Measurements from ENCODE around the gene VPS18.

DNA sequence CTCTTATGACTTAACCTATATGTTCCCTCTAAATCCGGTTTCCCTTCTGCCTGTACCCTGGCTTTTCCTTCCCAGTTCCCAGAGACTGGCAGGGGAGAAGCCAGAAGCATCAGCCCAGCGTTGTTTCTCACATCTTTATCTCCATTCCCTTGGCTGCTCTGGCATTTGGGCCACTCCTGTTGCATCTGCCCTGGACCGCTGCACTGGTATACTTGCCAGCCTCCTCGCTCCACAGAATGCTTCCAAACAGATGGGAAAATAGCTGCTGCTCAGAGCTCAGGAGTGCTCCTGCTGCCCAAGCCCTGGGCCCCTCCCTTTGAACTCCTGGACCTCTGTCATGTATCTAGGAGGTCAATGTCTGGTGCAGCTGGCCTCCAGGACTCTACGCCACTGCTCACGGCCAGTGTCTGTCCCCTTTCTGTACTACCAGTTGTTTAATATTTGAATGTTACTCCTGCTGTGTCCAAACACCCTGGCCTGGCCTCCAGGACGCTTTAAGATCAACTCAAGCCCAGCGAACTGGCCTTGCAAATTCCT, 43.6 kb upstream of the VPS18 start:
- TF ChIP-seq EZH2 (IDR thresholded peaks at IDR 0.05; ENCODE audit: low read length, missing control alignments), result no peak
- TF ChIP-seq CTCF (conservative IDR thresholded peaks at IDR 0.05 in 1 of 2, IDR thresholded peaks at IDR 0.05 in 1 of 2; ENCODE audit: low read depth in 1 of 2, low read length in 2 of 2), result no peak
